HG03378 (cell line): ENCODE data around the gene TNRC6C.
"Not testable (repeated sequence)": the region's sequence is repeated elsewhere in the genome, so short reads cannot be mapped to it uniquely, and the experiment has no call there.

Experiments used
- ATAC-seq: cut with Tn5 transposase; IDR thresholded peaks from one replicate; pipeline ENCODE4 v1.9.1; 2021; ENCODE audit warnings: mild to moderate bottlenecking, moderate library complexity; ENCODE audit not compliant: unreplicated experiment

Gene TNRC6C

DNA sequence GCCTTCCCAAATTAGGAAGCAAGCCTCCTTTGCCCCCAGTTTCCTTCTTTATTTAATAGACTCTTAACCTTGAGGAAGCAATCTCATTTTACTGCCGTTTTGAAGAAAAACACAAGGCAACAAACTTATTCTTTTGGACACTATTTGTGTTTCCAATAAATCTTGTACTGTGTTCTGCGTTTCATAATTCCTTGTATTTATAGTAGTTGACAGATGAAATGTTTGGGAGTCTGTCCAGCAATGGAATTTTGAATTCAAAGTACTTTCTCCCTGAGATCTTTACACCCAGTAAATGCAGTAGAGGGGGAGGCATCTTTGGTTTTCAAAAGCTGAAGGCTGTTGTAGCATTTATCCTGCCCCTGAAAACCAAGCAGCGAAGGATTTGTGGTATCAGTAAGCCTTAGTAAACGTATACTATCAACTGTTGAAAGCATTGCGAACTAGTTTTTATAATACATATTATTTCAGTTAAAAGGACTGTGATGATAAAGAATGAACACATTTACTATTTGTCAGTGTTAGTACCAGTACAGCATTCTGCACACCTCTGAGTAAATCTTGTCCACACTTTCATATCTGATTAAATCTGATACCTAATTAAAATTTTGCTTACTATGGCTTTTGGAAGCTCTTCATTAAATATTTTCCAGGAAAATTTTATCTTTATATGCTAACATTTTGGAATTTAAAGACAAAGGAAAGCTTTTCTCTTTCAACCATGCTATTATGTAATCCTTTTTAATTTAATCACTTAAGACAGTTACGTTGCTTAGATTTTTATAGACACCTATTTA lies 83.1 kb downstream of the TNRC6C start:
- no peak for ATAC-seq

GRCh38 chr17:78042542-78042941 lies 84.0 kb downstream of the TNRC6C start:
- no peak for ATAC-seq

DNA sequence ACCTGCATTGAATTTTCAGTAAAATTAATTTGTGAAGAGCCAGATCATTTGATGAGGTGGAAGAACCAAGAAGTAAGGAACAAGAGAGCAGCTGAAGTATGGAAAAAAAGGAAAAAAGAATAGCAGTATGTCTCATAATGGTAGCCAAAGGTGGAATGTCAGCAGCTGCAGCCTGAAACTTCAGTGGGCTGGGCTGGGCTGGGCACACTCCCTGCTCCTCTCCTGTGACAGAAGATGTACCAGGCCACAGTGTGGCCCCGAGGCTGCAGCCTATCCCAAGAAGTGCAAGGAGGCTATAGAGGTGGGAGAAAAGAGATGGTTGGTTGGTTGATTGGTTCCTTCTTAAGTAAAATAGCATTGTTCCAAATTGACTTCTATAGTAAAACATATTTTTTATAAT lies 84.5 kb downstream of the TNRC6C start:
- no peak for ATAC-seq

GRCh38 chr17:78044280-78044835 lies 85.9 kb downstream of the TNRC6C start:
- ATAC-seq: no peak

- ATAC-seq: no peak
Measured at GRCh38 chr17:78045316-78045715, 86.8 kb downstream of the TNRC6C start.

GRCh38 chr17:78046923-78047322 lies 88.4 kb downstream of the TNRC6C start:
- ATAC-seq: no peak

- ATAC-seq: no peak
Measured at GRCh38 chr17:78048346-78049292, 90.1 kb downstream of the TNRC6C start.

- no peak for ATAC-seq
Measured at GRCh38 chr17:78049609-78050008, 91.1 kb downstream of the TNRC6C start.

DNA sequence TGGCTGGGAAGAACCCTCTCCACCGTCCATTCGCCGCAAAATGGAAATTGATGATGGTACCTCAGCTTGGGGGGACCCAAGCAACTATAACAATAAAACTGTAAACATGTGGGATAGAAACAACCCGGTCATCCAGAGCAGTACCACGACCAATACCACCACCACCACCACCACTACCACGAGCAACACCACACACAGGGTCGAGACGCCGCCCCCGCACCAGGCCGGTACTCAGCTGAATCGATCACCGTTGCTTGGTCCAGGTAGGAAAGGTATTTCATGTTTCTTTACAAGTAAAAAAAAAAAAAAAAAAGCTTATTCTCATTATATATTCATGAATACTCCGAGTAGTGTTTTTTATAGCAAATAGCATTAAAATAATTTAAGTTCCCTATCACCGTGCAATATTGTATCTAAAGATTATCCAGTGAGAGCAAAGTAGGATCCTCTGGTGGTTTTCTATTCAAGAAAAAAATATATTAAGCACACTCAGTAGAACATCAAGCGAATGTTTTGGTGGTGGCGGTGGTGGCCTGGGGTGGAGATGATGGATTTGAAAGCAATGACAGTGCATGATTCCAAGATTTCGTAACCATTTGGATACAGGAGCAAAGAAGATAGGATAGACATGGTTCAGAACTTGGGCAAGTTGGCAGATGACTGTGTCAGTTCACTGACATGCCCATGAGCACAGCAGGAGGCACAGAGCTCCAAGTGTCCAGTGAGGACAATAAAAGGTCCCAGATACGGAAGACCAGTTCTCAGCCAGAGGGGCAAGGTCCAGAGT lies 92.9 kb downstream of the TNRC6C start:
- ATAC-seq: no peak

- ATAC-seq: no peak
Measured at GRCh38 chr17:78053777-78054468, 95.4 kb downstream of the TNRC6C start.

DNA sequence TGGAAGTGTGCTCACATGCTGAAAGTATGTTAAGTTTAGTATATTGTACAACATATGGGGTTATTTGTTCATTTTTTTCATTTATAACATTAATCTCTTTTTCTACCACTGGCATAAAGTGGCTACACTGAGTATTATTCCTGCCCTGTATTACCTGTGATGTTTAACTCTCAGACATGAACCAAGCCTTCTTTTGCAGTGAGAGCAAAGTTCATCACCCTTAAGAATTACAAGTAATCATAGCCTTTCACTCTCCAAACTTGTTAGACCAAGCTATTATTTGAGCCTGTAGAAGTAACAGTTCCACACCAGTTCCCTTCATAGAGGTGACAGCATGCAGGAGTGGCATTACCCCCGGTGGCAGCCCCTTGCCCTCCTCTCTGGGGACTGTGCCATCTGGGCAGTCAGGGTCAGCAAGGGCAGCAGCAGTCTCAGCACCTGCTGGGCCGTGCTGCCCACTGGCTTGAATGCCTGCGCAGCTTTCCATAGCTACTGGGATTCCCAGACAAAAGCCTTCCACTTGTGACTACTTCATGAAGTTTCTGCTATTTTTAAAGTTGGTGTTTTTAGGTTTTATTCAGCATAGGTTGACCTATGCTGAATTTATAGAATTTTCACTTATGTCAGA lies 98.7 kb downstream of the TNRC6C start:
- no peak for ATAC-seq

DNA sequence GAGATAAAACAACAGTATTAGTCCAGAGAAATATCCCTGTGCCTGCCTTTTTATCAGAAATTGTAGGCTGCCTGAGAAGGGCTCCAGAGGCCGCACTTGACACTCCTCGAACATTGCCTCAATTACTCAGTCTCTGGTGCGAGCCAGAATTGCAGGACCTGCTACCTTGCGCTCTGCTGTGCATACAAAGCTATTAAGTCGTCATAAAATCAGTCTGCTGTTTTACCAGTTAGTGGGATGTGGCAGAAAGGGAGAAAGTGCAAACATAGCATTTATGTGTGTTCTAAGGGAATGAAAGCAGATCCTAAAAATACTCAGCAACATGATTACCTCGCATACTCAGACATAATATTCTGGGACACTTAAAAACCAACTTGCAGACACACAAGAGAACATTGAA lies 99.5 kb downstream of the TNRC6C start:
- ATAC-seq: no peak

DNA sequence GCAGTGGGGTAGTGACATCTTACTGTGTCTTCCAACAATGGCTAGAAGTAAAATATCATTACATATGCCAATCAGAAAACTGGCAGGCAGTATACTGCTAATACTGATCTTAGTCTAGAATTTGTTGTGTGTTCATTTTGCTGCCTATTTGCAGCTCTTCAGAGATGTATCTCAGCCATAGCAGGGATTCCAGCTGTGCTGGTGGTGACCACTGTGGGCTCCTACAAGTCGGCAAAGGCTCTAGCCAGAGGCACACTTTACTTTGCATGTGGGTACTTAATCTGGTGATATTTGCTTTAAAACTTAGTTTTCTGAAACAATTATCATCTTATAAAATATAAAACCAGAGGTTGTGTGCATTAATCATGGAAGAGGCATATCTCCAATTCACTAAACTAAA lies 100.1 kb downstream of the TNRC6C start:
- ATAC-seq: no peak

DNA sequence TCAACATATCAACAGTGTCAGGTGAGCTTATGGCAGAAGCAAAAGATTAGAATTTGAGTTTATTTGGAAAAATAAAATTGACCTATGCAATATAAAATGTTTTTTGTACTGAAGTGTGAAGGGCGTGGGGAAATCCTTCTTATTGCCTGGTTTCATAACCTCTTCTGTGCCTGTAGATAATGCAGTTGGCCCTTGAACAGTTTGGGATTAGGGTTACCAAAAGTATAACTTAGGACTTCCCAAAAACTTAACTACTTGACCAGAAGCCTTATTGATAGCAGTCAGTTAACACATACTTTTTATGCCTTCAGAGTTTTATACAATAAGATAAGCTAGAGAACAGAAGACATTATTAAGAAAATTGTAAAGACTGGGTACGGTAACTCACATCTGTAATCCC lies 104.1 kb downstream of the TNRC6C start:
- ATAC-seq: no peak

- no peak for ATAC-seq
Measured at GRCh38 chr17:78063489-78063888, 105.0 kb downstream of the TNRC6C start.

- no peak for ATAC-seq
Measured at GRCh38 chr17:78064708-78065107, 106.2 kb downstream of the TNRC6C start.

DNA sequence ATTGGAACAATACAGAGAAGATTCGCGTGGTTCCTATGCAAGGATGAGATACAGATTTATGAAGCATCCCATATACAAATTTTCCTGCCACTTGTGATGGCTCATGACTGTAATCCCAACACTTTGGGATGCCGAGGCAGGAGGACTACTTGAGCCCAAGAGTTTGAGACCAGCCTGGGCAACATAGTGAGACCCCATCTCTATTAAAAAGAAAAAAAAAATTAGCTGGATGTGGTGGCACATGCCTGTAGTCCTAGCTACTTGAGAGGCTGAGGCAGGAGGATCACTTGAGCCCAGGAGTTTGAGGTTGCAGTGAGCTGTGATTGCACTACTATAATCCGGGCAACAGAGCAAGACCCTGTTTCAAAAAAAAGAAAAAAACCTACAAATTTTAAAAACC lies 108.5 kb downstream of the TNRC6C start:
- ATAC-seq: not testable (repeated sequence)

- ATAC-seq: no peak
Measured at GRCh38 chr17:78069695-78070094, 111.2 kb downstream of the TNRC6C start.

DNA sequence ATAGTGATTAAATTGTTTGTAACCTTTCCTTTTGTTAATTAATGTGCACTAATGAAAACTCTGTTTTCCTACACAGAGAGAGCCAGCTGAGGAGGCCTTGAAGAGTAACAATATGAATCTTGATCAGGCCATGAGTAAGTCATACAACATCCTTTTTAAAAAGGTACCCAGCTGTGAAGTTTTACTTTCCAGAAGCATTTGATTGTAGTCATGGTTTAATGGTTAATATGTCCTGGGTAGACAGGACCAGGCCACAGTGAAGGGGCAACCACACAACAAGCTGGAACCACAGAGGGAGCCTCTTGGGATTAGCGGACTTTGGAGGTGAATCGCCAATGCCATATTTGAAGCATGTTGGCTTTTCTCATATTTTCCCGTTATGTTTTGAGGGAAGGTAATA lies 114.5 kb downstream of the TNRC6C start:
- no peak for ATAC-seq

- ATAC-seq: no peak
Measured at GRCh38 chr17:78075011-78075410, 116.5 kb downstream of the TNRC6C start.
